Measurements from ENCODE around the gene CPT2. TPM values are rescaled to one million over a fixed set of nuclear protein-coding genes. Genes with fewer than 3 reads are reported as not detected.
A peak's percentile ranks its signal among the peaks of the same experiment; 100 is the strongest.

The CPT2 gene
- total RNA-seq, 1 experiment from 2014 or later: 10.9 TPM

- peak; percentile 20 for DNase-seq (ENCODE audit: low read depth)
- in situ Hi-C loops (cut with HindIII; ENCODE audit: low pct_unique_long_range_greater_than_20kb, low sequenced_read_pairs): no loop called here
Measured at GRCh38 chr1:53249706-53250105, 53.1 kb downstream of the CPT2 start.

- no peak for DNase-seq (ENCODE audit: low read depth)
- in situ Hi-C loops (cut with HindIII; ENCODE audit: low pct_unique_long_range_greater_than_20kb, low sequenced_read_pairs): no loop called here
Measured at GRCh38 chr1:53250325-53250724, 53.7 kb downstream of the CPT2 start.

GRCh38 chr1:53254011-53254640 lies 57.5 kb downstream of the CPT2 start:
- in situ Hi-C loops (cut with HindIII; ENCODE audit: low pct_unique_long_range_greater_than_20kb, low sequenced_read_pairs): no loop called here

GRCh38 chr1:53255031-53255430 lies 58.4 kb downstream of the CPT2 start:
- no peak for DNase-seq (ENCODE audit: low read depth)
- in situ Hi-C loops (cut with HindIII; ENCODE audit: low pct_unique_long_range_greater_than_20kb, low sequenced_read_pairs): no loop called here

More at GRCh38 chr1:53254011-53254640, 57.5 kb downstream of the CPT2 start:
- DNase-seq (ENCODE audit: low read depth): no peak

- DNase-seq (ENCODE audit: low read depth): no peak
- in situ Hi-C loops (cut with HindIII; ENCODE audit: low pct_unique_long_range_greater_than_20kb, low sequenced_read_pairs): no loop called here
Measured at GRCh38 chr1:53256511-53257453, 60.2 kb downstream of the CPT2 start.

- no peak for DNase-seq (ENCODE audit: low read depth)
- in situ Hi-C loops (cut with HindIII; ENCODE audit: low pct_unique_long_range_greater_than_20kb, low sequenced_read_pairs): no loop called here
Measured at GRCh38 chr1:53257454-53258081, 60.9 kb downstream of the CPT2 start.

GRCh38 chr1:53258216-53258615 lies 61.6 kb downstream of the CPT2 start:
- DNase-seq (ENCODE audit: low read depth): no peak
- in situ Hi-C loops (cut with HindIII; ENCODE audit: low pct_unique_long_range_greater_than_20kb, low sequenced_read_pairs): no loop called here

GRCh38 chr1:53259932-53260331 lies 63.3 kb downstream of the CPT2 start:
- DNase-seq (ENCODE audit: low read depth): no peak
- in situ Hi-C loops (cut with HindIII; ENCODE audit: low pct_unique_long_range_greater_than_20kb, low sequenced_read_pairs): no loop called here

GRCh38 chr1:53260631-53261247 lies 64.1 kb downstream of the CPT2 start:
- in situ Hi-C loops (cut with HindIII; ENCODE audit: low pct_unique_long_range_greater_than_20kb, low sequenced_read_pairs): no loop called here
- DNase-seq (ENCODE audit: low read depth): no peak

- in situ Hi-C loops (cut with HindIII; ENCODE audit: low pct_unique_long_range_greater_than_20kb, low sequenced_read_pairs): no loop called here
Measured at GRCh38 chr1:53262000-53262399, 65.4 kb downstream of the CPT2 start.

More at GRCh38 chr1:53262000-53262399, 65.4 kb downstream of the CPT2 start:
- DNase-seq (ENCODE audit: low read depth): no peak

Other genes starting within 250 kb of the CPT2 start
- gene PODN, start 134.6 kb upstream of the CPT2 start, total RNA-seq (2014; rRNA removed; shearing (Covaris generic); ENCODE audit: low replicate concordance): not detected in 2 replicates
- gene SLC1A7, start 54.2 kb upstream of the CPT2 start, total RNA-seq (2014; rRNA removed; shearing (Covaris generic); ENCODE audit: low replicate concordance): not detected in 2 replicates
- gene CZIB, start 23.8 kb downstream of the CPT2 start, total RNA-seq (2014; rRNA removed; shearing (Covaris generic); ENCODE audit: low replicate concordance): 52.8 and 57.8 TPM in 2 replicates
- gene MAGOH, start 41.7 kb downstream of the CPT2 start, total RNA-seq (2014; rRNA removed; shearing (Covaris generic); ENCODE audit: low replicate concordance): 33.9 and 55.8 TPM in 2 replicates
- gene LRP8, start 131.2 kb downstream of the CPT2 start, total RNA-seq (2014; rRNA removed; shearing (Covaris generic); ENCODE audit: low replicate concordance): 23.9 and 43.5 TPM in 2 replicates

Measured in Caki2 (cell line).